GM21717 (cell line): ENCODE results near the gene TCF21.
"Not testable (repeated sequence)": the region's sequence is repeated elsewhere in the genome, so short reads cannot be mapped to it uniquely, and the experiment has no call there.

ENCODE experiments used
- ATAC-seq: cut with Tn5 transposase; IDR thresholded peaks from one replicate; pipeline ENCODE4 v1.9.1; 2021; ENCODE audit warnings: mild to moderate bottlenecking, moderate library complexity; ENCODE audit not compliant: unreplicated experiment

The TCF21 gene

GRCh38 chr6:133921249-133921859 lies 32.4 kb downstream of the TCF21 start:
- ATAC-seq: peak; percentile 48

GRCh38 chr6:133923938-133924593 lies 35.2 kb downstream of the TCF21 start:
- ATAC-seq: peak; percentile 84

- not testable (repeated sequence) for ATAC-seq
Measured at GRCh38 chr6:133931221-133931620, 42.3 kb downstream of the TCF21 start.

- ATAC-seq: not testable (repeated sequence)
Measured at GRCh38 chr6:133936352-133936751, 47.4 kb downstream of the TCF21 start.

- ATAC-seq: no peak
Measured at GRCh38 chr6:133937909-133938308, 49.0 kb downstream of the TCF21 start.

- ATAC-seq: no peak
Measured at GRCh38 chr6:133938533-133938932, 49.6 kb downstream of the TCF21 start.

- ATAC-seq: no peak
Measured at GRCh38 chr6:133939778-133940667, 51.1 kb downstream of the TCF21 start.
